ENCODE measurements around the gene OR4D11. TPM values are rescaled to one million over a fixed set of nuclear protein-coding genes. Genes with fewer than 3 reads are reported as not detected.
"Not testable (repeated sequence)": the region's sequence is repeated elsewhere in the genome, so short reads cannot be mapped to it uniquely, and the experiment has no call there.

OR4D11 gene
- total RNA-seq, 2 experiments from 2014 or later = not detected

DNA sequence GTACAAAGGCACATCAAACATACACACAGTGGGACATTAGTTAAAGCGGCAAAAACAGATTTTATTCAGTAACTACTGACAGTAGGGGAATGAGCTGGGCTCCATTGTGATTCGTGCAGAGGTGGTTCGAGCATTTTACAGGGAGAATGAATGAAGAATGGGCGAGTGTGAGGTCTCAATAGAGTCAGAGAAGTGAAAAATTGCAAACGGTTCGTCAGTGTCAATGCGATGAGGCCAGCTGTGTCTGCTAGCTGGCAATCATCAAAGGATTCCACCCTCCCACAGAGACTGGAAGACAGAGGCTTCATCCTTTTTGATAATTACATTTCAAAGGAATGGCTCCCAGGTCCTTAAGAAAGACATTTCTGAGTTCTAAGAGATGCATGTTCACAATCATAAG is 25.3 kb downstream of the OR4D11 start:
- no peak for DNase-seq
- H3K27me3 Mint-ChIP-seq = peaks cover 6% of the 10 kb centered on the region

DNA sequence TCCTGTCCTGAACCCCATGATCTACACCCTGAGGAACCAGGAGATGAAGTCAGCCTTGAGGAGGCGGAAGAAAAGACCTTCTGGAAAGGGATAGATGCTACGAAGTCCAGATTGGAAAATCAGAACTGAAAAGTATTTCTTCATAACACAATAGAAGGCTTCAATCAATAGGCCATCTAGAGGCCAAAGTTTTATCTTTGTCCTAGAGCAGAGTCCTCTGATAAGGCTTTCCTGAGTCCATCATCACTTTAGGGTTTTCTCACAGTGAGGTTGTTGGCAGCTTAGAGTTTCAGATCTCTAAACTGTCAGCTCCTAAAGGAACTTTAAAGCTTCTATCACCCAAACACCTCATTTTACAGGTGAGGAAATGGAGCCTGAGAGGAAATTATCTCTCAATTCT is 29.2 kb downstream of the OR4D11 start:
- Mint-ChIP-seq H3K36me3 (ENCODE audit: low read depth) (no peaks in the 10 kb centered on the region), H3K27me3 (peaks cover 2% of the 10 kb centered on the region), H3K4me1 (peaks cover 6% of the 10 kb centered on the region), H3K4me3 (no peak overlapping the region), H3K27ac (no peak overlapping the region), H3K9me3 (no peaks in the 10 kb centered on the region)
- DNase-seq = no peak
- ChIA-PET POLR2A (no interaction called here), CTCF (interaction anchor here (1.3 kb wide), 1 partner anchor 387 kb away, joined by 4 read pairs; no protein-coding TSS in a partner anchor)

More for the DNA sequence above, 25.3 kb downstream of the OR4D11 start:
- CTCF ChIA-PET = interaction anchor here (0.6 to 2.3 kb wide), 2 partner anchors 9 to 763 kb away, joined by 3 to 9 read pairs; no protein-coding TSS in a partner anchor
- H3K4me3 Mint-ChIP-seq = no peak overlapping the region
- POLR2A ChIA-PET = no interaction called here
- no peaks in the 10 kb centered on the region for H3K36me3 Mint-ChIP-seq (ENCODE audit: low read depth)
- H3K4me1 Mint-ChIP-seq = no peaks in the 10 kb centered on the region
- H3K27ac Mint-ChIP-seq = no peak overlapping the region
- H3K9me3 Mint-ChIP-seq = no peaks in the 10 kb centered on the region

DNA sequence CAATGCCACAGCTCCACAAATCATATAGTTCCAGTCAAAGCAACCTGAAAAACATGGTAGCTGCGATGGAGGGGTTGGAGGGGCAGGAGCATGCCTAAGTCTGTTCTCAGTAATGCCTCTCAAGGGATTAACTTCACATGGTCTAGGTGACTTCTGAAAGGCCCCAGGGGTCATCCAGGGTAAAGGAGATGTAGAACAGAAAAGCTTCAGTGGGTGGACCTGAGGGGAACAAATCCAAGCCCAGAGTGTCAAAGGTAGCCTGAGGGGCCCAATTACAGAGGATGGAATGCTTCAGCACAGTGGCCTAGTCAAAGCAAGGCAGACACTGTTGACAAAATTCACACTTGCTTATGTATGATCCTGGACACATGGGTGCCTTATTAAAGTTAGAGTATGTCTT is 31.3 kb downstream of the OR4D11 start:
- peaks cover 2% of the 10 kb centered on the region for H3K27me3 Mint-ChIP-seq
- peaks cover 10% of the 10 kb centered on the region for H3K4me1 Mint-ChIP-seq
- no peaks in the 10 kb centered on the region for H3K9me3 Mint-ChIP-seq
- CTCF ChIA-PET = no interaction called here
- H3K36me3 Mint-ChIP-seq (ENCODE audit: low read depth) = no peaks in the 10 kb centered on the region
- DNase-seq = no peak
- POLR2A ChIA-PET = no interaction called here
- H3K4me3 Mint-ChIP-seq = no peak overlapping the region
- H3K27ac Mint-ChIP-seq = no peak overlapping the region

DNA sequence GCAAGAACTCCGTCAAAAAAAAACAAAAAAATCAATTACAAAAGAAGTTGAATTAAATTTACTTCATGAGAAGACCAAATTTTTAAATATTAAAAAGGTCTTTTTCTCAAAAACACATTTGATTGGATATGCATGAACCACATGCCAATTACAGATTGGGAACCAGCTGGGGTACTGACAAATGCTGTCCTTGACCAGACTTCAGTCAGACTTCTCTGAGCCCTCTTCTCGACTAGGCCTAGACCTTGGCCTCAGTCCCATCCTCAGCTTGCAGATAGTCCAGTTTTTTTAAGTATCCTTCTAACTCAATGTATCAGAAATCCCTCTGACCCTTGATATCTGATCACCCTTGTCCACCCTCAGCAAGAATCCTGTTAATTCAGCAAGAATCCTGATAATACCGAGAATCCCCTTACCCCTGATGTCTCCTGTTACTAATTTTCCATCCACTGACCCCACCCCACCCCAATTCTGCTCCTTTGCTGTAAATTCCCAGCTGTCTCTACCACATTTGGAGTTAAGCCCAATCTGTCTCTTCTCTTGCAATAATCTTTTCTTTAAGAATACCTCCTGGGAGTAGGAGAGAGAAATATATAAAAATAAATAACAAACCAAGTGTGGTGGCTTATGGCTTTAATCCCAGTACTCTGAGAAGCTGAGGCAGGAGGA is 38.9 kb downstream of the OR4D11 start:
- H3K27ac Mint-ChIP-seq = no peak overlapping the region
- no peak overlapping the region for H3K4me3 Mint-ChIP-seq
- peaks cover 4% of the 10 kb centered on the region for H3K27me3 Mint-ChIP-seq
- ChIA-PET POLR2A (no interaction called here), CTCF (no interaction called here)
- DNase-seq = no peak
- H3K9me3 Mint-ChIP-seq = no peaks in the 10 kb centered on the region
- H3K36me3 Mint-ChIP-seq (ENCODE audit: low read depth) = peaks cover 8% of the 10 kb centered on the region
- H3K4me1 Mint-ChIP-seq = peaks cover 17% of the 10 kb centered on the region

DNA sequence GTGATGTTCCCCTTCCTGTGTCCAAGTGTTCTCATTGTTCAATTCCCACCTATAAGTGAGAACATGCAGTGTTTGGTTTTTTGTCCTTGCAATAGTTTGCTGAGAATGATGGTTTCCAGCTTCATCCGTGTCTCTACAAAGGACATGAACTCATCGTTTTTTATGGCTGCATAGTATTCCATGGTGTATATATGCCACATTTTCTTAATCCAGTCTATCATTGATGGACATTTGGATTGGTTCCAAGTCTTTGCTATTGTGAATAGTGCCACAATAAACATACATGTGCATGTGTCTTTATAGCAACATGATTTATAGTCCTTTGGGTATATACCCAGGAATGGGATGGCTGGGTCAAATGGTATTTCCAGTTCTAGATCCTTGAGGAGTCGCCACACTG is 40.3 kb downstream of the OR4D11 start:
- H3K4me1 Mint-ChIP-seq = peaks cover 14% of the 10 kb centered on the region
- DNase-seq; CTCF ChIA-PET; H3K27me3 Mint-ChIP-seq; H3K36me3 Mint-ChIP-seq (ENCODE audit: low read depth); POLR2A ChIA-PET; H3K9me3 Mint-ChIP-seq; H3K4me3 Mint-ChIP-seq; H3K27ac Mint-ChIP-seq: not testable (repeated sequence)

DNA sequence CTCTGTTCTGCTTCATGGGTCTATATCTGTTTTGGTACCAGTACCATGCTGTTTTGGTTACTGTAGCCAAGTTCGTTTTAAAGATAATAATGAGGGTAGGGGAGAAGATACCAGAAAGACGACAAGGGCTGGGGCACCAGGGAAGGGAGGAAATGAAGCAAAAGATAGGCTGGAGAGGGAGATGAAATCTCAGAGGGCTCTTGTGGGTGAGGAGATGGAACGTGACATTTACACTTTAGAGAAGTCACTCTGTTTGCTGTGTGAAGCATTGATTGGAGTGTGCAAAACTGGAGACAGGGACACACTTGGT is 41.4 kb downstream of the OR4D11 start:
- ChIA-PET CTCF (no interaction called here), POLR2A (no interaction called here)
- Mint-ChIP-seq H3K9me3 (no peaks in the 10 kb centered on the region), H3K36me3 (ENCODE audit: low read depth) (peaks cover 8% of the 10 kb centered on the region), H3K4me3 (no peak overlapping the region), H3K27ac (no peak overlapping the region), H3K27me3 (peaks cover 4% of the 10 kb centered on the region), H3K4me1 (peaks cover 24% of the 10 kb centered on the region)
- DNase-seq = no peak

DNA sequence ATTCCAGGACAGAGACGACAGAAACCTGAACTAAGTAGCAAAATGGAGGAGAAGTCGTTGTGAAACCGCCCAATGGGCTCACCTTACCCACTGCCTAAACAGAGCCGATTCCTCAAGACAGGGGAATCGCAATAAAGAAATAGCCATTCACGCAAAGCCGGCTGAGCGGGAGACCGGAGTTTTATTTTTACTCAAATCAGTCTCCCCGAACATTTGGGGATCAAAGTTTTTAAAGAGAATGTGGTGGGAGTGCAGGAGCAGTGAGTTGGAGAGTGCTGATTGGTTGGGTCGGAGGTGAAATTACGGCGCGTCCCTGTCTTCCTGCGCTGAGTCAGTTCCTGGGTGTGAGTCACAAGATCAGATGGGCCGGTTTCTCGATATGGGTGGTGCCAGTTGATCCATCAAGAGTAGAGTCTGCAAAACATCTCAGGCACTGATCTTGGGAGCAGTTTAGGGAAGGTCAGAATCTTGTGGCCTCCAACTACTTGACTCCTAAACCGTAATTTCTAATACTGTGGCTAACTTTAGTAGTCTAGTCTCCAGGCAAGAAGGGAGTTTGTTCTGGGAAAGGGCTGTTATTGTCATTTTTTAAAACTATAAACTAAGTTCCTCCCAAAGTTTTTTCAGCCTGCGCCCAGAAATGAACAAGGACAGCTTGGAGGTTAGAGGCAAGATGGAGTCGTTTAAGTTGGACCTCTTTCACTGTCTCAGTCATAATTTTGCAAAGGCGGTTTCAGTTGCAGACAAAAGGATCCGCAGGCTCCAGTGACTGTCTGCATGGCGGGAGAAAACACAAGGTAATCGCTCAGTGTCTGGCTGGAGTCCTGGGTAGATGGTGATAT is 42.0 kb downstream of the OR4D11 start:
- CTCF ChIA-PET = no interaction called here
- Mint-ChIP-seq H3K27me3 (peaks cover 4% of the 10 kb centered on the region), H3K36me3 (ENCODE audit: low read depth) (peaks cover 8% of the 10 kb centered on the region), H3K4me3 (no peak overlapping the region), H3K27ac (no peak overlapping the region), H3K9me3 (no peaks in the 10 kb centered on the region), H3K4me1 (peaks cover 24% of the 10 kb centered on the region)
- POLR2A ChIA-PET = no interaction called here
- DNase-seq = peak; percentile 34

DNA sequence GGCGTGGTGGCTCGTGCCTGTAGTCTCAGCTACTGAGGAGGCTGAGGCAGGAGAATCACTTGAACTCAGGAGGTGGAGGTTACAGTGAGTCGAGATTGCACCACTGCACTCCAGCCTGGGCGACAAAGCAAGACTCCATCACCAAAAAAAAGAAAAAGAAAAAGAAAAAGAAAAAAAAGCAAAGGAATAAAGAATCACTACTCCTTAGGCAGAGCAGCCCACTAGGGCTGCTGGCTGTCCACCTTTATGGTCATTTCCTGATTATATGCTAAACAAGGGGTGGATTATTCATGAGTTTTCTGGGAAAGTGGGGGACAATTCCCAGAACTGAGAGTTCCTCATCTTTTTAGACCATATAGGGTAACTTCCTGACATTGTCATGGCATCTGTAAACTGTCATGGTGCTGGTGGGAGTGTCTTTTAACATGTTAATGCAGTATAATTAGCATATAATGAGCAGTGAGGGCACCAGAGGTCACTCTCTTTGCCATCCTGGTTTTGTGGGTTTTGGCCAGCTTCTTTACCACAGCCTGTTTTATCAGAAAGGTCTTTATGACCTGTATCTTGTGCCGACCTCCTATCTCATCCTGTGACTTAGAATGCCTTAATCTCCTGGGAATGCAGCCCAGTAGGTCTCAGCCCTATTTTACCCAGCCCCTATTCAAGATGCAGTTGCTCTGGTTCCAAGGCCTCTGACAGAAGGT is 44.4 kb downstream of the OR4D11 start:
- H3K4me1 Mint-ChIP-seq = peaks cover 39% of the 10 kb centered on the region
- H3K27me3 Mint-ChIP-seq; H3K36me3 Mint-ChIP-seq (ENCODE audit: low read depth); DNase-seq; H3K4me3 Mint-ChIP-seq; H3K9me3 Mint-ChIP-seq; H3K27ac Mint-ChIP-seq; POLR2A ChIA-PET: not testable (repeated sequence)
- CTCF ChIA-PET = interaction anchor here (1.5 kb wide), 1 partner anchor 10 kb away, joined by 5 read pairs; no protein-coding TSS in a partner anchor

DNA sequence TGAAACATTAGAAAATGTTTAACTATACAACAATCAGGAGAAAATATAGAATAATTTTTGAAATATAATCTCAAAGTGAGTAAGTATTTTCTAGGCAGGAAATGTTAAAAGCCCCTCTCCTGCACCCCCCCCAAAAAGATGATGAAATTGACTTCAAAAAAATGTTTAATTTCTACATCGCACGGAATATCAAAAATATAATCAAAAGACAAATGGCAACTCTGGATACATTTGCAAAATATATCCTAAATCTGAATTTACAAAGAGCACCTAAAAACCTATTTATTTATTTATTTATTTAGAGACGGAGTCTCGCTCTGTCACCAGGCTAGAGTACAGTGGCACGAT is 44.9 kb downstream of the OR4D11 start:
- no peaks in the 10 kb centered on the region for H3K9me3 Mint-ChIP-seq
- DNase-seq = no peak
- CTCF ChIA-PET = interaction anchor here (2.9 kb wide), 1 partner anchor 11 kb away, joined by 18 read pairs; no protein-coding TSS in a partner anchor
- H3K36me3 Mint-ChIP-seq (ENCODE audit: low read depth) = peaks cover 8% of the 10 kb centered on the region
- no peak overlapping the region for H3K27ac Mint-ChIP-seq
- peaks cover 7% of the 10 kb centered on the region for H3K27me3 Mint-ChIP-seq
- no peak overlapping the region for H3K4me3 Mint-ChIP-seq
- peaks cover 41% of the 10 kb centered on the region for H3K4me1 Mint-ChIP-seq
- POLR2A ChIA-PET = interaction anchor here (2.4 to 2.9 kb wide), 3 partner anchors 11 to 68 kb away, joined by 8 to 27 read pairs (median 9); partner anchors contain the start of gene OSBP

DNA sequence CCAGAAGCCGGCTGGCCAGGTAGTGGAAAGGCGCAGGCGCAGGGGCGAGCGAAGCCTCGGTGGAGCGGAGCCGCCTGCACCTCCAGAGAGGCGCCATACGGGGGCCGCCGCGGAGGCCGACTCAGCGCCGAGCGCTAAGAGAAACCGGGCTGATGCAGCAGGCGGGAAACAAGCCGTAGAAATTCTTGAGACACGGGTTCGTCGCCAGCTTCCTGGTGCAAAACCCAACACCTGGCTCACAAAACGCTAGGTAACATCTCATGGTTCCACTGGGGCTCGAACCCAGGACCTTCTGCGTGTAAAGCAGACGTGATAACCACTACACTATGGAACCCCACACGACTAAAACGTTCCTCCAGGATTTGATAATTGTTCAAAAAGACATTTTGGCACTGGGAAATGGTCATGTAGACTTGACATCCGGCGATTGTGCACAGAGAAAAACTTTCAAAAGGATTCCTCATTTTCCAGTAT is 47.0 kb downstream of the OR4D11 start:
- POLR2A ChIA-PET = interaction anchor here (0.6 to 2.9 kb wide), 8 partner anchors 9 to 118 kb away, joined by 3 to 27 read pairs (median 6); partner anchors contain the start of genes OSBP and PATL1
- Mint-ChIP-seq H3K4me3 (peak overlapping the region; percentile 79), H3K36me3 (ENCODE audit: low read depth) (peaks cover 3% of the 10 kb centered on the region)

DNA sequence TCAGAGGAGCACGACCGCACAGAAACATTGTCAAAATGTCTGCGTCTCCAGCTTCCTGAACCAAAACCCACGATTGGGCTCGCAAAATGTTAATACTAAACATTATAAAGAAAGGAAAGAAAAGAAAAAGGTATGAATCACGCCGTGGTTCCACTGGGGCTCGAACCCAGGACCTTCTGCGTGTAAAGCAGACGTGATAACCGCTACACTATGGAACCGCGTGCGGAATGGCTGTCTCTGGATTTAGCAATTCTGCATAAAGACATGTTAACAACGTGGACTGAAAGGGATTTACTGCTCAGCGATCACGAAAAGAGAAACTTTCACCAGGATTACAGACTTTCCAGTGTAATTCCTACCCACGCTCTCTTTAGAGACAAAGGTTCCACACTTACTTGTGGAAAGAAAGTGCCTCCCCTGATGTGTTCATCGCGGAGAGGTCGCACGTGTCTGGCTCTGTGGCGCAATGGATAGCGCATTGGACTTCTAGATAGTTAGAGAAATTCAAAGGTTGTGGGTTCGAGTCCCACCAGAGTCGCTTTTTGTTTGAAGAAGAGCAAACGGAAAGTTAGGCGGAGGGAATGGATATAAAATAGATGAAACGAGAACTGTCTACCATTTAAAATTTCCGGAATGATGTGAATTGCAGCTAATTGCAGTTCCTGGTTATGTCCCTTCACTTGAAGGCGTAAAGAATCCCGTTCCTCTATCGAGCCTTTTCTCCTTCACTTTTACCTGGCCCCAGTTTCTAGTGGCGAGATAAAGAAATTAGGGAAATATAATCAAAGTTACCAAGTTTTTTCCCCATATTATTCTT is 47.7 kb downstream of the OR4D11 start:
- Mint-ChIP-seq H3K27me3 (peaks cover 12% of the 10 kb centered on the region), H3K36me3 (ENCODE audit: low read depth) (no peaks in the 10 kb centered on the region), H3K4me1 (peaks cover 41% of the 10 kb centered on the region), H3K9me3 (no peaks in the 10 kb centered on the region), H3K4me3 (peak overlapping the region; percentile 79), H3K27ac (peak overlapping the region; percentile 83)
- DNase-seq = peak; percentile 79
- POLR2A ChIA-PET = interaction anchor here (0.6 to 2.9 kb wide), 8 partner anchors 9 to 114 kb away, joined by 3 to 27 read pairs (median 4); partner anchors contain the start of gene OSBP
- CTCF ChIA-PET = interaction anchor here (1.1 to 2.9 kb wide), 3 partner anchors 8 to 13 kb away, joined by 3 to 18 read pairs (median 5); no protein-coding TSS in a partner anchor

More for the DNA sequence above, 47.0 kb downstream of the OR4D11 start:
- Mint-ChIP-seq H3K27ac (peak overlapping the region; percentile 83), H3K4me1 (peaks cover 36% of the 10 kb centered on the region), H3K9me3 (no peaks in the 10 kb centered on the region), H3K27me3 (peaks cover 5% of the 10 kb centered on the region)
- CTCF ChIA-PET = interaction anchor here (0.7 to 2.9 kb wide), 4 partner anchors 8 to 39 kb away, joined by 3 to 18 read pairs (median 4); partner anchors contain the start of gene OR4D9
- DNase-seq = peak; percentile 85
